GM23248 (cell line): ENCODE measurements around the gene CTR9. TPM values are rescaled to one million over a fixed set of nuclear protein-coding genes. Genes with fewer than 3 reads are reported as not detected.

Experiments
- DNase-seq: peaks from one replicate; pipeline ENCODE4 v3.0.0-alpha.2; 2015
- H2AFZ ChIP-seq: fragments of 200-600 bp; sonication (generic); 2 replicates; pipeline ENCODE4 v1.6.1; 2016; ENCODE audit warnings: antibody characterized with exemption
- H3F3A ChIP-seq: fragments of 200-600 bp; sonication (generic); 2 replicates; pipeline ENCODE4 v1.6.1; 2016; ENCODE audit warnings: mild to moderate bottlenecking, antibody characterized with exemption, mixed run types; ENCODE audit not compliant: insufficient read depth
- H3K27ac ChIP-seq: fragments of 200-600 bp; sonication (generic); 2 replicates; pipeline ENCODE4 v1.5.1; 2016; ENCODE audit warnings: mild to moderate bottlenecking
- H3K27me3 ChIP-seq: fragments of 200-600 bp; sonication (generic); replicated peaks from 2 replicates; pipeline ENCODE4 v1.6.1; 2016; ENCODE audit warnings: mild to moderate bottlenecking; ENCODE audit not compliant: insufficient read depth
- H3K36me3 ChIP-seq: fragments of 200-600 bp; sonication (generic); 2 replicates; pipeline ENCODE4 v1.6.1; 2016; ENCODE audit warnings: low read depth, mild to moderate bottlenecking
- H3K4me1 ChIP-seq: fragments of 200-600 bp; sonication (generic); 2 replicates; pipeline ENCODE4 v1.6.1; 2016; ENCODE audit warnings: mild to moderate bottlenecking; ENCODE audit not compliant: insufficient read depth
- H3K4me2 ChIP-seq: fragments of 200-600 bp; sonication (generic); one replicate; pipeline ENCODE4 v1.6.1; 2016; ENCODE audit warnings: mild to moderate bottlenecking; ENCODE audit not compliant: unreplicated experiment
- H3K4me3 ChIP-seq: fragments of 200-600 bp; sonication (generic); 2 replicates; pipeline ENCODE4 v1.5.1; 2016; ENCODE audit warnings: mild to moderate bottlenecking
- H3K79me2 ChIP-seq: fragments of 200-600 bp; sonication (generic); 2 replicates; pipeline ENCODE4 v1.6.1; 2016; ENCODE audit warnings: mild to moderate bottlenecking; ENCODE audit not compliant: insufficient read depth
- H3K9ac ChIP-seq: fragments of 200-600 bp; sonication (generic); 2 replicates; pipeline ENCODE4 v1.6.1; 2016; ENCODE audit warnings: mild to moderate bottlenecking
- H3K9me2 ChIP-seq: fragments of 200-600 bp; sonication (generic); 2 replicates; pipeline ENCODE4 v1.6.1; 2016; ENCODE audit warnings: mixed run types, mild to moderate bottlenecking, moderate library complexity; ENCODE audit not compliant: insufficient read depth
- H3K9me3 ChIP-seq: fragments of 200-600 bp; sonication (generic); one replicate; pipeline ENCODE4 v1.6.1; 2017; ENCODE audit warnings: low read depth
- H4K20me1 ChIP-seq: fragments of 200-600 bp; sonication (generic); 2 replicates; pipeline ENCODE4 v1.6.0; 2016; ENCODE audit not compliant: insufficient read depth
- EZH2 ChIP-seq: fragments of 200-600 bp; sonication (generic); IDR thresholded peaks from 2 replicates; pipeline ENCODE4 v1.6.1; 2018; ENCODE audit warnings: antibody characterized with exemption, mild to moderate bottlenecking; ENCODE audit not compliant: insufficient read depth, poor library complexity, severe bottlenecking
- EZH2phosphoT487 ChIP-seq: fragments of 200-600 bp; sonication (generic); IDR thresholded peaks from 2 replicates; pipeline ENCODE4 v1.6.1; 2018; ENCODE audit warnings: antibody characterized with exemption, moderate library complexity, mild to moderate bottlenecking, low read depth; ENCODE audit not compliant: insufficient read depth
- WGBS, 2 experiments: methylation state at CpG; one replicate each; pipeline ENCODE4 v1.1.6; 2015 to 2017; ENCODE audit warnings: low lambda C conversion rate in 2 of 2, low coverage in 1 of 2; ENCODE audit errors: missing lambda C conversion rate in 2 of 2; 5-methylcytosine and 5-hydroxymethylcytosine counted together
- in situ Hi-C: fragments of 300-500 bp; cut with MboI; formaldehyde crosslinking; loops from 2 replicates; pipeline ENCODE4 v1.15.0; 2020
- polyA plus RNA-seq: library from polyadenylated mRNA; unstranded; fragments of >200 nt; fragmentation: Nextera tagmentation; extraction: Ambion mirVana; gene quantifications from 2 replicates; pipeline ENCODE4 v1.2.1, GENCODE V29; 2016
- total RNA-seq: library from RNA; depleted of rRNA; stranded (reverse); fragments of >200 nt; shearing (Covaris generic); gene quantifications from 2 replicates; pipeline ENCODE4 v1.2.3, GENCODE V29; 2014

Gene CTR9
- total and polyA plus RNA-seq, 2 experiments from 2014 or later, result 20.2 to 32.3 TPM

GRCh38 chr11:10731064-10731680 is 19.9 kb upstream of the CTR9 start:
- peaks cover 45% of the 10 kb centered on the region for H3K4me1 ChIP-seq

GRCh38 chr11:10735481-10736475 is 15.3 kb upstream of the CTR9 start:
- Histone ChIP-seq H3K9ac (peak overlapping the region; percentile 73), H3K4me2 (peak overlapping the region; percentile 89), H3K27ac (peak overlapping the region; percentile 72), H3K36me3 (no peaks in the 10 kb centered on the region), H2AFZ (peak overlapping the region; percentile 86), H3K79me2 (no peaks in the 10 kb centered on the region), H3K9me2 (no peaks in the 10 kb centered on the region), H3K4me3 (peak overlapping the region; percentile 73), H3F3A (peaks cover 4% of the 10 kb centered on the region; the same call in 1 of the 2 replicates), H3K27me3 (no peaks in the 10 kb centered on the region), H3K9me3 (no peaks in the 10 kb centered on the region), H4K20me1 (no peaks in the 10 kb centered on the region), H3K4me1 (peaks cover 13% of the 10 kb centered on the region; the same call in 1 of the 2 replicates)
- 4 to 9% methylated on average over 17 to 21 of the region's 21 CpGs for WGBS, 2 experiments
- in situ Hi-C loops, result loop anchor here (10.0 to 25.0 kb wide), 4 partner anchors 211 to 748 kb away; no protein-coding TSS in a partner anchor
- DNase-seq, result peak; percentile 98
- no peak for TF ChIP-seq EZH2phosphoT487
- TF ChIP-seq EZH2, result no peak

More at GRCh38 chr11:10731064-10731680, 19.9 kb upstream of the CTR9 start:
- Histone ChIP-seq H3K9me2 (no peaks in the 10 kb centered on the region), H3K4me2 (no peak overlapping the region), H3K9me3 (no peaks in the 10 kb centered on the region), H3K4me3 (no peak overlapping the region), H3K27me3 (no peaks in the 10 kb centered on the region), H4K20me1 (no peaks in the 10 kb centered on the region), H3K27ac (no peak overlapping the region), H3F3A (peaks cover 37% of the 10 kb centered on the region; the same call in 1 of the 2 replicates), H3K9ac (no peak overlapping the region), H3K36me3 (no peaks in the 10 kb centered on the region), H2AFZ (no peak overlapping the region), H3K79me2 (no peaks in the 10 kb centered on the region)
- DNase-seq, result peak; percentile 12
- in situ Hi-C loops, result loop anchor here (10.0 to 25.0 kb wide), 4 partner anchors 206 to 744 kb away; no protein-coding TSS in a partner anchor
- TF ChIP-seq EZH2phosphoT487 (no peak), EZH2 (no peak)
- WGBS, 2 experiments, result 98% methylated on average over 3 of the region's 3 CpGs

- Histone ChIP-seq H3K4me1 (peaks cover 9% of the 10 kb centered on the region), H3K4me3 (no peak overlapping the region), H3K9me2 (no peaks in the 10 kb centered on the region), H4K20me1 (no peaks in the 10 kb centered on the region), H3K79me2 (no peaks in the 10 kb centered on the region), H3K27me3 (no peaks in the 10 kb centered on the region), H3K36me3 (no peaks in the 10 kb centered on the region), H3K4me2 (no peak overlapping the region), H3F3A (no peaks in the 10 kb centered on the region), H3K27ac (no peak overlapping the region), H3K9ac (no peak overlapping the region), H2AFZ (no peak overlapping the region), H3K9me3 (no peaks in the 10 kb centered on the region)
- 62% methylated on average over 9 of the region's 9 CpGs for WGBS, 2 experiments
- peak; percentile 87 for DNase-seq
- TF ChIP-seq EZH2phosphoT487 (no peak), EZH2 (no peak)
- in situ Hi-C loops, result loop anchor here (25.0 kb wide), 1 partner anchor 755 kb away; no protein-coding TSS in a partner anchor
Measured at GRCh38 chr11:10742460-10743208, 8.4 kb upstream of the CTR9 start.
